Prostate gland (tissue), 2 donors: ENCODE data around the gene FABP2.

Experiments used
- POLR2AphosphoS5 ChIP-seq: sonication (generic); formaldehyde crosslinking; IDR thresholded peaks from one replicate; pipeline ENCODE4 v1.6.1; 2017; ENCODE audit warnings: antibody characterized with exemption
- TF ChIP-seq, protein P1 (sequence below), 4 experiments: fragments of 200-600 bp in 2 of 4; fragments of 450-650 bp in 2 of 4; sonication (generic) in 2 of 4; IDR thresholded peaks; 1 replicate in 3 of 4; 2 replicates in 1 of 4; pipeline ENCODE4 v1.5.1; 2016 to 2019; ENCODE audit warnings: antibody characterized with exemption in 4 of 4, mild to moderate bottlenecking in 2 of 4, moderate library complexity in 2 of 4

DNA sequence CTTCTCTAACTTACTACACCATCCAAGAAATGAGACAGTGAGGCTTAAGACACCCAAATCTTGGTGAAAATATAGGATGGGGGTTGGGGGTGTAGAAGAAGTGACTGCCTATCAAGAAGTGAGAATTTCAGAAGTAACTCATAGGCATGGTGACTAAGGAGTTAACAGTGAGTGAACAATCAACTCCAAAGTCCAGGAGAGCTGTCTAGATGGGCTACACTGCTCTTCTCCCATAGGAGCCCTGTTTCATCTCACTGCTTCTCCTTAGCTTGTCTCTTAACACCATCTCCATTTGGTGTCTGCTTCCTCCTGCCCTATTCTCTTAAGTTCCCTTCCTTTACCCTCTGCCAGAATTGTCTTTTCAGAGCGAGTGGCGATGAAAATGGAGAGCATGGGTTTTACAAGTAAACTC lies 22.7 kb downstream of the FABP2 start:
- no peak for TF ChIP-seq POLR2AphosphoS5
- TF ChIP-seq, protein P1, sequence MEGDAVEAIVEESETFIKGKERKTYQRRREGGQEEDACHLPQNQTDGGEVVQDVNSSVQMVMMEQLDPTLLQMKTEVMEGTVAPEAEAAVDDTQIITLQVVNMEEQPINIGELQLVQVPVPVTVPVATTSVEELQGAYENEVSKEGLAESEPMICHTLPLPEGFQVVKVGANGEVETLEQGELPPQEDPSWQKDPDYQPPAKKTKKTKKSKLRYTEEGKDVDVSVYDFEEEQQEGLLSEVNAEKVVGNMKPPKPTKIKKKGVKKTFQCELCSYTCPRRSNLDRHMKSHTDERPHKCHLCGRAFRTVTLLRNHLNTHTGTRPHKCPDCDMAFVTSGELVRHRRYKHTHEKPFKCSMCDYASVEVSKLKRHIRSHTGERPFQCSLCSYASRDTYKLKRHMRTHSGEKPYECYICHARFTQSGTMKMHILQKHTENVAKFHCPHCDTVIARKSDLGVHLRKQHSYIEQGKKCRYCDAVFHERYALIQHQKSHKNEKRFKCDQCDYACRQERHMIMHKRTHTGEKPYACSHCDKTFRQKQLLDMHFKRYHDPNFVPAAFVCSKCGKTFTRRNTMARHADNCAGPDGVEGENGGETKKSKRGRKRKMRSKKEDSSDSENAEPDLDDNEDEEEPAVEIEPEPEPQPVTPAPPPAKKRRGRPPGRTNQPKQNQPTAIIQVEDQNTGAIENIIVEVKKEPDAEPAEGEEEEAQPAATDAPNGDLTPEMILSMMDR (IDR thresholded peaks at IDR 0.05) = no peak
